ENCODE measurements around the gene DAW1.

Gene DAW1

GRCh38 chr2:227877421-227878310, 6.2 kb downstream of the DAW1 start:
- no peak overlapping the region for H3K27ac ChIP-seq (ENCODE audit: low read depth, low read length)
- no peaks in the 10 kb centered on the region for H3K9me2 ChIP-seq (replicated peaks; ENCODE audit: control insufficient read depth, low read length)
- no peak overlapping the region for H3K4me2 ChIP-seq (ENCODE audit: low read length)
- H3K36me3 ChIP-seq (ENCODE audit: control insufficient read depth, low read length), result no peaks in the 10 kb centered on the region
- no peaks in the 10 kb centered on the region for H3K79me2 ChIP-seq (ENCODE audit: control insufficient read depth, low read length)
- H4K20me1 ChIP-seq (ENCODE audit: control insufficient read depth, insufficient read depth, low read depth, low read length), result no peaks in the 10 kb centered on the region
- H3K9me3 ChIP-seq (ENCODE audit: control insufficient read depth, insufficient read depth, low read length), result no peaks in the 10 kb centered on the region
- H3K27me3 ChIP-seq (ENCODE audit: control insufficient read depth, low read length), result no peaks in the 10 kb centered on the region
- no peaks in the 10 kb centered on the region for H3K4me1 ChIP-seq (ENCODE audit: control insufficient read depth, low read length)
- TF ChIP-seq, protein P1, sequence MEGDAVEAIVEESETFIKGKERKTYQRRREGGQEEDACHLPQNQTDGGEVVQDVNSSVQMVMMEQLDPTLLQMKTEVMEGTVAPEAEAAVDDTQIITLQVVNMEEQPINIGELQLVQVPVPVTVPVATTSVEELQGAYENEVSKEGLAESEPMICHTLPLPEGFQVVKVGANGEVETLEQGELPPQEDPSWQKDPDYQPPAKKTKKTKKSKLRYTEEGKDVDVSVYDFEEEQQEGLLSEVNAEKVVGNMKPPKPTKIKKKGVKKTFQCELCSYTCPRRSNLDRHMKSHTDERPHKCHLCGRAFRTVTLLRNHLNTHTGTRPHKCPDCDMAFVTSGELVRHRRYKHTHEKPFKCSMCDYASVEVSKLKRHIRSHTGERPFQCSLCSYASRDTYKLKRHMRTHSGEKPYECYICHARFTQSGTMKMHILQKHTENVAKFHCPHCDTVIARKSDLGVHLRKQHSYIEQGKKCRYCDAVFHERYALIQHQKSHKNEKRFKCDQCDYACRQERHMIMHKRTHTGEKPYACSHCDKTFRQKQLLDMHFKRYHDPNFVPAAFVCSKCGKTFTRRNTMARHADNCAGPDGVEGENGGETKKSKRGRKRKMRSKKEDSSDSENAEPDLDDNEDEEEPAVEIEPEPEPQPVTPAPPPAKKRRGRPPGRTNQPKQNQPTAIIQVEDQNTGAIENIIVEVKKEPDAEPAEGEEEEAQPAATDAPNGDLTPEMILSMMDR (IDR thresholded peaks at IDR 0.05; ENCODE audit: low read depth, low read length, poor library complexity, severe bottlenecking), result no peak
- no peak overlapping the region for H3K4me3 ChIP-seq (ENCODE audit: low read length)
- no peaks in the 10 kb centered on the region for H3F3A ChIP-seq (ENCODE audit: control insufficient read depth, insufficient read depth)

DNA sequence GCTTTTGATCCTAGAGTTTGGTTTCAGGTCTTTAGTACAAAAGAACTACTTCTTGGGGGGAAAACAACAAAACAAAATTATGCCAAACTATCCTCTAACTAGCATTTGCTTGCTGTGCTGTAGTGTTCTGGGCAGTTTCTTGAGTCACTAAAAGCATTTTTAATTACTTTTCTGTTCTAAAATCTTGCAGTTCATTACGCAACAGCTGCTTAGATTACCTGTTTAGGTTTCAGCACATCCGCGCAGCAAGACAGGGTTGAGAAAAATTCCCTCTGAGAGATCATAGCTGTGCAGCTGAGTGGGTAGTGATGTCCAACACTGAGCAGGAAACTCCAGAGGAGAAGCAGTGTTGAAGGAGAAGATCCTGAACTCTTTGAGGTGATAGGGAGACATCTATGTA, 9.0 kb downstream of the DAW1 start:
- no peak for TF ChIP-seq EZH2phosphoT487 (IDR thresholded peaks at IDR 0.05; ENCODE audit: borderline replicate concordance, low read length)
- TF ChIP-seq, protein P1 (IDR thresholded peaks at IDR 0.05; ENCODE audit: low read depth, low read length, poor library complexity, severe bottlenecking), result no peak
- Histone ChIP-seq H3K27ac (ENCODE audit: low read depth, low read length) (no peak overlapping the region), H3K9me3 (ENCODE audit: control insufficient read depth, insufficient read depth, low read length) (no peaks in the 10 kb centered on the region), H3K79me2 (ENCODE audit: control insufficient read depth, low read length) (no peaks in the 10 kb centered on the region), H3F3A (ENCODE audit: control insufficient read depth, insufficient read depth) (no peaks in the 10 kb centered on the region), H3K27me3 (ENCODE audit: control insufficient read depth, low read length) (no peaks in the 10 kb centered on the region), H3K36me3 (ENCODE audit: control insufficient read depth, low read length) (no peaks in the 10 kb centered on the region), H3K4me3 (ENCODE audit: low read length) (no peak overlapping the region), H4K20me1 (ENCODE audit: control insufficient read depth, insufficient read depth, low read depth, low read length) (no peaks in the 10 kb centered on the region), H3K4me2 (ENCODE audit: low read length) (no peak overlapping the region), H3K4me1 (ENCODE audit: control insufficient read depth, low read length) (no peaks in the 10 kb centered on the region), H3K9me2 (replicated peaks; ENCODE audit: control insufficient read depth, low read length) (no peaks in the 10 kb centered on the region)

DNA sequence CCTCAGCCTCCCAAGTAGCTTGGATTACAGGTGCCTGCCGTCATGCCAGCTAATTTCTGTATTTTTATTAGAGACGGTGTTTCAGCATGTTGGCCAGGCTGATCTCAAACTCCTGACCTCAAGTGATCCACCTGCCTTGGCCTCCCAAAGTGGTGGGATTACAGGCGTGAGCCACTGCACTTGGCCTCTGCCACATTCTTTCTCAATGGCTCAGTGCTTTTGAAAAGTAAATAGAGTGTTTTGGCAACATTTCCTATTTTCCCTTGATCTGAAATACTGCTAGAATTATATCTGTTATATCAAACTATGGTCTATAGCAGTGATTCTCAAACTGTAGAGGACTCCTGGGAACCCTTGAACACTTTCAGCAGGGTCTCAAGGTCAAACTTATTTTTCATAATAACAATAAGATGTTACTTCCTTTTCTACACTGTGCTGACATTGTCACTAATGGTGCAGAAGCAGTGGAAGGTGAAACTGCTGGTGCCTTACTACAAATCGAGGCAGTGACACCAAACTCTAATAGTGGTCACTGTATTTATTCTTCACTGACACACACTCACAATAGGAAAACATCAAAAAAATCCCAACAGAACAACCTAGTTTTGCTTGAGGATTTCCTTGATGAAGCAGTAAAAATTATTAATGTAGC, 10.6 kb downstream of the DAW1 start:
- Histone ChIP-seq H3K4me1 (ENCODE audit: control insufficient read depth, low read length) (no peaks in the 10 kb centered on the region), H3F3A (ENCODE audit: control insufficient read depth, insufficient read depth) (no peaks in the 10 kb centered on the region), H3K4me2 (ENCODE audit: low read length) (no peak overlapping the region), H3K27me3 (ENCODE audit: control insufficient read depth, low read length) (no peaks in the 10 kb centered on the region), H3K79me2 (ENCODE audit: control insufficient read depth, low read length) (no peaks in the 10 kb centered on the region), H3K36me3 (ENCODE audit: control insufficient read depth, low read length) (no peaks in the 10 kb centered on the region), H3K9me3 (ENCODE audit: control insufficient read depth, insufficient read depth, low read length) (no peaks in the 10 kb centered on the region), H3K27ac (ENCODE audit: low read depth, low read length) (no peak overlapping the region), H3K4me3 (ENCODE audit: low read length) (no peak overlapping the region), H3K9me2 (replicated peaks; ENCODE audit: control insufficient read depth, low read length) (no peaks in the 10 kb centered on the region), H4K20me1 (ENCODE audit: control insufficient read depth, insufficient read depth, low read depth, low read length) (no peaks in the 10 kb centered on the region)
- TF ChIP-seq, protein P1 (IDR thresholded peaks at IDR 0.05; ENCODE audit: low read depth, low read length, poor library complexity, severe bottlenecking), result no peak
- TF ChIP-seq EZH2phosphoT487 (IDR thresholded peaks at IDR 0.05; ENCODE audit: borderline replicate concordance, low read length), result no peak
